HG03571 (cell line): ENCODE results near the gene TRAF7.

ENCODE experiments used
- ATAC-seq: cut with Tn5 transposase; IDR thresholded peaks from one replicate; pipeline ENCODE4 v1.9.1; 2021; ENCODE audit not compliant: unreplicated experiment

The TRAF7 gene

DNA sequence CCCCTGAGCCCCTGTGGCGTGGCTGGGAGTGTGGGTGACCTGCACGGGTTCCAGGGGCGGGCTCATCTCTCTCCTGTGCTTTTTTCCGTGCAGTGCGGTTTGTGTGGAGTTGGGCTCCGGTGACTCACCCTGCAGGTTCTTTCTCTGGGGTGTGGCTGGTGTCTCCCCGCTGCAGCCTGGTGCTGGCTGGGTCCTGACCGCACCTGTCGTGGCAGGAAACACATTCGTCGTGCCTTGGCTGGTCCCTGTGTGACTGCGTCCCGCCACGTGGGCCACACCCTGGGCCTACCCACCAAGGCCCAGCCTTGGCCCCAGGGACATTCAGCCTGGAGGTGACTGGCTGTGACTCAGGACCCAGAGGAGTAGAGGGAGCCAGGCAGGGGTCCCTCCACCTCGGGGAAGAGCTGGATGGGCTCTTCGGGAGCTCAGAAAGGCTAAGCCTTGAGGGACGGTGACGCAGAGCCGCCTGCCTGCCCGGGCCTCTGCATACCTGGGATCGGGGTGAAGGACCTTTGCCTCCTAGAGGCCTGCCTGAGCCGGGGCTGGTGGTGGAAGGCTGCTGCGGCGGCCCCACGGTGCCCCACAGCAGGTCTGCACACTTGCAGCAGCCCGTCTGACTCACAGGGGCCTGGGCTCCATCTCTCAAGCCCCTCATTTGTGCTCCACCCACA lies 7.8 kb downstream of the TRAF7 start:
- ATAC-seq: no peak

DNA sequence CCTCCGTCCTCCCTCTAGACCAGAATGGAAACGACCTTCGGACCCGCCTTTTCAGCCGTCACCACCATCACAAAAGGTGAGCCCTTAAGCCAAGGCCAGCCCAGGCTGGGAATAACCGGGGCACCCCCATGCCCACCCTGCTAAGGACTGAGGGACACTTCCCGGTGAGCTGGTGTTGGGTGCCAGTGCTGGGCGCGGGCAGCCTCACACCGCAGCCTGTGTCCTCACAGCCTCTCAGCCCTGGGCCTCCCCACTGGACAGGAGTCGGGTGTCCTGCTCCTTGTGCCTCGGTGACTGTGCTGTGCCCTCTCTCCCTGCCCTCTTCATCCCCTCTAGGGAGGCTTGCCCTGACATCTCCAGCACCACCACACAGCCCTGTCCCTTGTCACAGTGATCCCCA lies 10.3 kb downstream of the TRAF7 start:
- ATAC-seq: no peak

DNA sequence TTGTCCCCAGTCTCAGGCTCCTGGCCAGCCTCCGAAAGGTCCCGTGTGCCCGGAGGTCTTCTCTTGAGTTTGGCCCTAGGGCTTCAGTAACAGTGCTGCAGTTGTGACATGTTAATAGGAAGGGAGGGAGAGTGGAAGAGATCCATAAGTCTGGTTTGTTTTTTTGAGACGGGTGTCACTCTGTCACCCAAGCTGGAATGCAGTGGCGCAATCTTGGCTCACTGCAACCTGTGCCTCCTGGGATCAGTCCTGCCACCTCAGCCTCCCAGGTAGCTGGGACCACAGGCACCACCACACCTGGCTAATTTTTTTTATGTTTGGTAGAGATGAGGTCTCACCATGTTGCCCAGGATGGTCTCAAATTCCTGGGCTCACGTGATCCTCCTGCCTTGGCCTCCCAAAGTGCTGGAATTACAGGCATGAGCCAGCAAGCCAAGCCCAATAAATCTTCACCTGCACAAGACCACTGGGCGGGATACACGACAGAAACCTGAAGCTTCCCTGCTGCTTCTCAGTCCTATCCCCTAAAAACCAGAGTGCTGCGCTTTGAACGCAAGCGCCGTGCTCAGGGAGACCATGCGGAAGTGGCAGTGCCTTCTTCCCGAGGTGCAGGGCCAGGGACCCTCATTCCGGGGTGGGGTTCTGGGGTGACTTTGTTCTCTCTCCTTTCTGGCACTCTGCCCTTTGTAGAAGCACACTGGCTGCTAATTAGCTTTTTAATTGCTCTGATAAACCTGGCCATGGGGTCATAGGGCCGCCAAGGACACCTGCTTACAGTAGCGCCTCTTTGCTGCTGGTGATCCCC lies 10.9 kb downstream of the TRAF7 start:
- no peak for ATAC-seq

DNA sequence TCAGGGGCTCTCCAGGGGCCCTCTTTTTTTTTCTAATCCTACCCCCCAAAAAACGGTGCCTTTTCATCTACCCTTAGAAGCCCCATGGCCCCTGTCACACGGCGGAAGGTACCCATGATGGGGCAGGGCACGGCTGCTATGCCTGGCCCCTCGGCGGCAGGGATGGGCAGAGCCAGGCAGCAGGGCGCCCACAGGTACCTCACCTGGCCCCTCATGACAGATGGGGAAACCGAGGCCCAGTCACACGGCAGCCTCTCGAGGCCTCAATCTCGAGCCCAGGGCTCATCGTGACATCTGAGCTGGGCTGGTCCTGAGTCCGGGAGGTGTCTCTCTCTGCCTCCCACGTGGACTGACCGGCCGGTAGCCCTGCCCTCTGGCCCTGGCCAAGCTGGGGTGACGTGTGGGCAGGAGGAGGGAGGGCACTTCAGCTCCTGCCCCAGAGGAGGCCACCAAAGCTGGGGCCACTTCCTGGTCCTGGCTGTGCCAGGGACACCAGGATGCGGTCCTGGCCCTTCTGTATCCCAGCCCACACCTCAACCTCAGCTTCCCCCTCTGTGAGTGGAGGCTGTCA lies 11.6 kb downstream of the TRAF7 start:
- ATAC-seq: no peak

DNA sequence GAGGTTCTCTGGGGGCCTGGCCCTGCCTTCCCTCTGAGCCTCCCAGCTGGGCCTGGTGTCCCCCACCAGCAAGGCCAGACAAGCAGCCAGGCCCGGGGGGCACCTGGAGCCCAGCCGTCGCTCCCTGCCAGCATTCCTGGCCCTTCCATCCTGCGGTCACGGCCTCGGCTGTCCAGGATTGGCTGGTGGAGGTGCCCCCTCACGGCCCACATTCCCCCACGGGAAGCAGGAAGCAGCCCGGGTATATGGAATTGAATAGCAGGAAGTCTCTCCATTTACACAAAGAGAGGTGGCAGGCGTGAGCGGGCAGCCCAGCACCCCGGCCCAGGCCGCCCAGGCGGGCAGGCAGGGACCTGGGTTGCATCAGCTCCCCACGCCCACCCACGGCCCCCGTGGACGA lies 14.5 kb downstream of the TRAF7 start:
- no peak for ATAC-seq

DNA sequence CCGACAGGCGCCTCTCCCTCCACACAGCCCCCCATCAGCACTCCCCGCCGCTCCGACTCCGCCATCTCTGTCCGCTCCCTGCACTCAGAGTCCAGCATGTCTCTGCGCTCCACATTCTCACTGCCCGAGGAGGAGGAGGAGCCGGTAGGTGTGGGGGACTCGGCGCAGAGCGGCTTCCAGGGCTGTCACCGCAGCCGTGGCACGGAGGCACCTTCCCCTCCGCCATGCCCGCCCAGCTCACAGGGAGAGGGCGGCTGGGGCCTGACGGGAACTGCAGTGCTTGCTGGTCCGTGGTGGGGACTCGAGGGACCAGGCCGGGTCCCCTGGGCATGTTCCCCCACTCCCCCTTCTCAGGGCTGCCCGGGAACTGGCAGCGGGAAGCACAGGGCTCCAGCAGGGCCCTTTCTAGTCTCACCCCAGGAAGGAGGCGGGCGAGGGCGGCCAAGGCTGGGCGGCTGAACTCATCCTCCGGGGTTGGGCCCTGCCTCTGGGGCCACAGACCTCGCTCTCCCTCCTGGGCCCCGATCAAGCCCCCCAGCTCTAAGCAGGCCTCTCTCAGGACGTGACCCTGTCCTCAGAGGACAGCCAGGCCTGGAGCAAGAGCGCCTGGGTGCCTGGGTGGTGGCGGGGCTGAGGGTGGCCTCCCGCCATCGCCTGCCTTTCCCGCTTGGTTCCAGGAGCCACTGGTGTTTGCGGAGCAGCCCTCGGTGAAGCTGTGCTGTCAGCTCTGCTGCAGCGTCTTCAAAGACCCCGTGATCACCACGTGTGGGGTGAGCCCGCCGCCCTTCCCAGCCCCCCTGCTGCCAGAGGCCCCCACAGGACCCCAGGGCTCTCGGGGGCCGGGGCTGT lies 15.2 kb downstream of the TRAF7 start:
- no peak for ATAC-seq

DNA sequence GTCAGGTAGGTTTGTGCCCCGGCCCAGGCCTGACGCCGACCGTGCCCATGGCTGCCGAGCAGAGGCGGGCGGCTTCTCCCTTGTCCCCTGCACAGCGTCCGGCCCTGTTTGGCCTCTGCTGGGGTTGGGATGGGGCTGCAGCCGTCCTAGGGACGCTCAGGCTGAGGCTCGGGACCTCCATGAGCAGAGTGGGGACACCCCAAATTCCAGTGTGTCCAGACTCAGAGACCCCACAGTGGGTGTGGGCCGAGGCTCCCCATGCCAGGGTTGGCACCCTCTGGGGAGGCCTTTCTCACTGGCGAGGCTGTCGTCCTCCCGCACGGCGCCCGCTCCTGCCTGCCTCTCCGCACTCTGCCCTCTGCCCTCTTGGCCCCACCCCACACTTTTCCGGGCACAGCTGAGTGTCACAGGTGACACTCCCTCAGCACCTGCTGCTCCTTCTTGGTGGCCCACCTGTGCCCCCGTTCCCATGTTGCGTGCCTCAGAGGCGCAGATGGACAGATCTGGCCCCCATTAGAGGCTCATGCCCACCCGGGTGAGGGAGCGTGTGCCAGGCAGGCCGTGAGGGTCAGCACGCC lies 16.1 kb downstream of the TRAF7 start:
- ATAC-seq: no peak

DNA sequence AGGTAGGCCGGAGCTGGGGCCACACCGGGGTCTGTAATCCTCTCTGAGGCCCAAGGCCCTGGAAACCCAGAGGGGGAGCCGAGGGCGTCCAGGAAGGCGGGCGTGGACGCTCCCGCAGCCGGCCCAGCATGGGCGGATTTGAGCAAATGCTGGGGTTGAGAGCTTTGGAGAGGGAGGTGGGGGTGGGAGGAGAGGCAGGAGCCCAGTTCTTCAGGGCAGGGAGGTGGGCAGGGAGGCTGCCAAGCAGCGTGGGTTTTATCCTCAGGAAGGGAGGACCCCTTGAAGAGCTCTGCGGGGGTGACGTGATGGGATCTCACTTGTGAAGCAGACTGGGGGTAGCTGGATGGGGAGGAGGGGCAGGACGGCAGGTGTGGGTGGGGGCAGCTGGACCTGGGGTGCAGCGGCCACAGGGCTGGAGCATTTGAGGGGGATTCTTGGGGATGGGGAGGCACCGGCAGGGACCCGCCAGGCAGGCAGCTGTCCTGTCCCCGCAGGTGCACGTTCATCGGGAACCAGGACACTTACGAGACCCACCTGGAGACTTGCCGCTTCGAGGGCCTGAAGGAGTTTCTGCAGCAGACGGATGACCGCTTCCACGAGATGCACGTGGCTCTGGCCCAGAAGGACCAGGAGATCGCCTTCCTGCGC lies 17.2 kb downstream of the TRAF7 start:
- no peak for ATAC-seq

DNA sequence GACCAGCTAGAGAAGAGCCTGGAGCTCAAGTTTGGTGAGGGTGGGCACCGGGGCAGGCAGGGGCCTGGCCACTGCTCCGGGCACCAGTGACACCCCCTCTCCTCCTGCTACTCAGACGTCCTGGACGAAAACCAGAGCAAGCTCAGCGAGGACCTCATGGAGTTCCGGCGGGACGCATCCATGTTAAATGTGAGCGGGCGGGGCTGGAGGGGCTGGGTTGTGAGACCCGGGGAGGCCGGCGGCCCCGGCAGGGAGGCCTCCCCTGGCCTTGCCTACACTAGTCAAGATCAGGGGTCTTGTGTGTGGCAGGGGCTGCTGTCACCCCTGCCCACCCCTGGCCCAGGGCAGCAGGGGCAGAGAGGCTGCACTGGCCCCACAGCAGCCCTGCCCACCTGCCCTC lies 17.8 kb downstream of the TRAF7 start:
- no peak for ATAC-seq

DNA sequence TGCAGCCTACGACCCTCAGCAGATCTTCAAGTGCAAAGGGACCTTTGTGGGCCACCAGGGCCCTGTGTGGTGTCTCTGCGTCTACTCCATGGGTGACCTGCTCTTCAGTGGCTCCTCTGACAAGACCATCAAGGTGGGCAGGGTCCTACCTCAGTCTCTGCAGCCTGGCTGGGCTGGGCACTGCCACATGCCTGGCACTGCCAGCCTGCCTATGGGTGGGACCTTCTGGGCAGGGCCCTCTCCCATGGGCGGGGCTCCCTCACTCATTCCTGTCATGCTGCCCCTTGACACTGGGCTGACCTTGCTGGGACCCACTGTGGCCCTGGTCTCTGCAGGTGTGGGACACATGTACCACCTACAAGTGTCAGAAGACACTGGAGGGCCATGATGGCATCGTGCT lies 18.3 kb downstream of the TRAF7 start:
- ATAC-seq: no peak

DNA sequence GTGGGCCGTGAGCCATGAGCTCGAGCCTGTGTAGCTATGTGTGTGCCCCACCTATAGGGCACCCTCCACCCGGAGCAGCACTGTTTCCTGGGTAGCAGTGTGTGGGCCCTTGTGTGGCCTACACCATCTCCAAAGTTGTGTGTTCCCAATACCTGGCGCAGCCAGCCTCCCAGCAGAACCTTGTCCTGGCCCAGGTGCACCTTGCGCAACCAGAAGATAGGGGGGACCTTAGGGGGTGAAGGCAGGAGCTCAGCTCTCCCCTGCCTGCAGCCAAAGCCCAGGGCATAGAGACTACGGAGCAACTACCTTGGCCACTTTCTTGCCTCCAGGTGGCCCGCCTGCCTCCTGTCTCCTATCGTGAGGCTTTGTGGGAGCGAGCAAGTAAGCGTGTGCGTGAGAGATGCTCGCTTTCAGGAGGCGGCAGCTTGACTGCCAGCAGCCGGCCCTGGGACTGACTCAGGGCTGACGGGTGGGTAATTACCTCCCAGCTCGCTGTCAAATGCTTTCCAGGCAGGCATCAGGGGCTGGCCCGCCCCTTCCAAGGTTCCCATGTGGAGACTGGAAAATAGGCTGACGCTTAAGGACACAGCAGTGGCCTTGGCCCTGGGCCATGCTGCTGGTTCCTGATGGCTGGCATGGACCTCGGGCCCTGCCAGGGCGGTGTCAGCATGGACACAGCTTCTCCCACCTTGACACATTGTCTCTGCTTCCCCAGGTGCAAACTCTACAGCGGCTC lies 19.0 kb downstream of the TRAF7 start:
- ATAC-seq: no peak

DNA sequence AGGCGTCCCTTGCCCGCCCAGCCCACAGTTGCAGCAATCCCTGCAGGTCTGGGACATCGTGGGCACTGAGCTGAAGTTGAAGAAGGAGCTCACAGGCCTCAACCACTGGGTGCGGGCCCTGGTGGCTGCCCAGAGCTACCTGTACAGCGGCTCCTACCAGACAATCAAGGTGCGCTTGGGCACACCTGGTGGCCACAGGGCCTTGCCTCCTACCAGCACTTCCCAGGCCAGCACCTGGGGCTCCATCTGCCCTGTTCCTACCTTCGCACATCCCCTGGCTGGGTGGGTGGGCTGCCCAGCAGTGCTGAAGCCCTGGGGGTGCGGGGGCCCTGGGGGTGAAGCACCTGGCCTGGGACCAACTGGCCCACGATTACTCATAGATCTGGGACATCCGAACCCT lies 19.9 kb downstream of the TRAF7 start:
- ATAC-seq: no peak

DNA sequence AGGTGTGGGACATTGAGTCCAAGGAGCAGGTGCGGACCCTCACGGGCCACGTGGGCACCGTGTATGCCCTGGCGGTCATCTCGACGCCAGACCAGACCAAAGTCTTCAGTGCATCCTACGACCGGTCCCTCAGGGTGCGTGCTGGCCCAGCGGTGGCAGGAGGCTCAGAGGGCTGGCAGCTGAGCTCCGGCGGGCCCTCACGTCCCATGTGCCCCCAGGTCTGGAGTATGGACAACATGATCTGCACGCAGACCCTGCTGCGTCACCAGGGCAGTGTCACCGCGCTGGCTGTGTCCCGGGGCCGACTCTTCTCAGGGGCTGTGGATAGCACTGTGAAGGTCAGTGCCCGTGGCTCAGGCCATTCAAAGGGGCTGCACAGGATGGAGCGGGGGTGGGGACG lies 20.5 kb downstream of the TRAF7 start:
- no peak for ATAC-seq

DNA sequence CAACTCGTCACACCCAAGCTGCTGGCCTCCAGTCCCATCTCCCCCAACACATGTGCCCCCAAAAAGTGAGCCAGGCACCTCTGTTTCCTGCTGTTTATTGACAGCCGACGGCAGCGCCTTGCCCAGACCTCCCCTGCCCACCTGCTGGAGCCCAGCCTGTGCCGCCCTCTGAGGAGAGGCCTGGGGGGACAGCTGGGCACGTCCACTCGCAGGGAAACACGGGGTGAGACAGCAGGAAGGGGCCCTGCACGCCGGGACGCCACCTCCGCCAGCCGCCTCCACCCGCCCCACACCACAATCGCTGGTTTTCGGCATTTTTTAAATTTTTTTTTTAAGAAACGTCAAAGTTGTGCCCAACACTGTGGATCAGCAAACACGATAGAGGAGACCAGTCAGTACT lies 21.5 kb downstream of the TRAF7 start:
- ATAC-seq: no peak

DNA sequence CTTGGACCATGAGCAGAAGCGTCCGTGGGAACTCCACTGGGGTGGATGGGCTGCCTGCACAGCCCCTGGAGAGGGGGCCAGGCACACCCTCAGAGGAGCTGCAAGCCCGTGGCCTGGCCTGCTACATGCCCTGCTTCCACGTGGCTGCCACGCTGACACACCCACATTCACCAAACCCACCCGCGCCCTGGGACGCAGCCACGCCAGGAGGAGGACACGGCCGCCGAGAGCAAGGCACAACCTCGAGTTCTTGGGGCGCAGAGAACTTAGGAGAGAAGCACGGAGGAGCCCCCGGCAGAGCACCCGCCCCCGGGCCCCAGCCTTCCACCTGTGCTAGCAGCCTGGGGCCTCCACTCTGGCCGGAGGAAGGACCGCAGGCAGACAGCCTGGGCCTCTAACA lies 22.0 kb downstream of the TRAF7 start:
- ATAC-seq: no peak

DNA sequence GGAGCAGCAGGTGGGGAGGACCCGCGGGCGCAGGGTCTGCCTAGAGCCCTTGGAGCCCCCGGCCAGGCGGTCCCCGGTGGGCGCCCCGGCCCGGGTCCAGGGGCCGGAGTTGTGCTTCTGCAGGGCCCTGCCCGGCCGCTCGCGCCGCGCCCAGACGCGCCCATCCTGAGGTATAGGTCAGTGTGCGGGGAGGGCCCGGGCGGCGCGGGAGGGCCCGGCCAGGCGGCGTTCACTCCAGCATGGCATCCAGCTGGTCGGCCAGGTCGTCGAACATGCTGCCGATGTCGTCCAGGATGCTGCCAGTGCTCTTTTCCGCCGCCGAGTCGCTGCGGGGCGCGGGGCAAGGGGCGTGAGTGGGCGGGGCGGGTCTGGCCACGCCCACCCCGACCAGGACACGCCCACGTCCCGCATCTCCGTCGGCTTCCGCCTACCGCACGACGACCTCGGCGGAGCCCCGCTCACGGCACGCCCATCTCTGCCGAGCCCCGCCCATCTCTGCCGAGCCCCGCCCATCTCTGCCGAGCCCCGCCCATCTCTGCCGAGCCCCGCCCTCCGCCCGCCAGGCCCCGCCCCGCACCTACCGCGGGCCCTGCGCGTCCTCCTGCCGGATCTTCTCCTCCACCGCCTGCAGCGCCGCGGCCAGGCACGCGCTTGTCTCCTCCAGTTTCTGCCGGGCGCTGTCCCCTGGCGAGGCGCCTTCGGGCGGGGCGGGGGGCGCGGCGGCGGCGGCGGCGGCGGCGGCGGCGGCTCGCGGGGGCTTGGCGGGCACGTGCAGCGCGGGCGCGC lies 22.9 kb downstream of the TRAF7 start:
- ATAC-seq: no peak

DNA sequence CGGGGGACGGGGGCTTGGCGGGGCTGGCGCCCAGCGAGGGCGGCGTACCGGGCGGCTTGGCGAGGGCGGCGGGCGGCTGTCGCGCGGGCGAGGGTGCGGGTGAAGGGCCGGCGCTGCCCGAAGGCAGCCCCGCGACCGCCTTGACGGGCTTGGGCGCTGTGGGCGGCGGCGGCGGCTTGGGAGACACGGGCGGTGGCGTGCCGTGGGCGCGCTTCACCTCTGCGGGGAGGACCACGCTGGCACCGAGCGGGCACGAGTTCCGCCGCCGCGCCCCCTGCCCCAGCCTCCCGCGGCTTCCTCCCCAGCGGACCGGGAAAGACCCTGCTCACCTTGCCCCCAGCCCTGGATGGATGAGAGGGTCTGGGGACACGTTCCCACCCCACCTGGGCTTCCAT lies 23.5 kb downstream of the TRAF7 start:
- ATAC-seq: no peak

DNA sequence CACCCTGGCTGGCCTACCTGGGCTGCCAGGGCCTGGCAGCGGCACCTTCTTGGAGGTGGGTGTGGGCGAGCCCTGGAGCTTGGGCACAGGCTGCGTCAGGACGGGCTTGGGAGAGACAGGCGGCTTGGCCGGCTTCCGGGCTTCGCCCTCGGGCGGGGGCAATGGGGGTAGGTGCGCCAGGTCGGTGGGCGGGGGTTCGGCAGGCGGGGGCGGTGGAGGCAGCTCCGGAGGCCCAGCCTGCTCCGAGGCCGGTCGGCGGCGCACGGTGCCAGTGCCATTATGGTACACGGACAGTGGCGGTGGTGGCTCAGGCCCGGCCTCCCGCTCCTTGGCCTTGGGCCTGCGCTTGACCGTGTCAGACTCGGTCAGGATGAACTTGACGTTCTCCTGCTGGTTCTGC lies 24.0 kb downstream of the TRAF7 start:
- ATAC-seq: no peak

DNA sequence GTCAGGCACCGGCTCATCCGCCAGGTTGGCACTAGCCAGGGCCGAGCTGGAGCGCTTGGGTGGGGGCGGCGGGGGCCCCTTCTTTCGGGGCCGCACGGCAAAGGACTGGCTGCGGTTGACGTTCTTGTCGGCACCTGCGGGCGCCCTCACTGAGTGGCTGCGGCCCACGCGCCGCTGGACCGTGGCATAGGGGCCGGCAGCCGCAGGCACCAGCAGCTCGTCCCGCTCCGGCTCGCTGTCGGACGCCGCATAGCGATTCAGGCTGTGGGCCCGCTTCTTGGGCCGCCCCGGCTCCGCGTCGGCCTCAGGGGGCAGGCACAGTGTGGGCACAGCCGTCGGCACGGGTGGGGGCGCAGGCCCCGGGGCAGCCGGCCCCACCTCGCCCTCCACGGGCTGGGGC lies 24.9 kb downstream of the TRAF7 start:
- no peak for ATAC-seq
